ENCODE measurements around the gene CARD6. TPM values are rescaled to one million over a fixed set of nuclear protein-coding genes. Genes with fewer than 3 reads are reported as not detected.
"Not testable (repeated sequence)": the region's sequence is repeated elsewhere in the genome, so short reads cannot be mapped to it uniquely, and the experiment has no call there.

Gene CARD6, protein sequence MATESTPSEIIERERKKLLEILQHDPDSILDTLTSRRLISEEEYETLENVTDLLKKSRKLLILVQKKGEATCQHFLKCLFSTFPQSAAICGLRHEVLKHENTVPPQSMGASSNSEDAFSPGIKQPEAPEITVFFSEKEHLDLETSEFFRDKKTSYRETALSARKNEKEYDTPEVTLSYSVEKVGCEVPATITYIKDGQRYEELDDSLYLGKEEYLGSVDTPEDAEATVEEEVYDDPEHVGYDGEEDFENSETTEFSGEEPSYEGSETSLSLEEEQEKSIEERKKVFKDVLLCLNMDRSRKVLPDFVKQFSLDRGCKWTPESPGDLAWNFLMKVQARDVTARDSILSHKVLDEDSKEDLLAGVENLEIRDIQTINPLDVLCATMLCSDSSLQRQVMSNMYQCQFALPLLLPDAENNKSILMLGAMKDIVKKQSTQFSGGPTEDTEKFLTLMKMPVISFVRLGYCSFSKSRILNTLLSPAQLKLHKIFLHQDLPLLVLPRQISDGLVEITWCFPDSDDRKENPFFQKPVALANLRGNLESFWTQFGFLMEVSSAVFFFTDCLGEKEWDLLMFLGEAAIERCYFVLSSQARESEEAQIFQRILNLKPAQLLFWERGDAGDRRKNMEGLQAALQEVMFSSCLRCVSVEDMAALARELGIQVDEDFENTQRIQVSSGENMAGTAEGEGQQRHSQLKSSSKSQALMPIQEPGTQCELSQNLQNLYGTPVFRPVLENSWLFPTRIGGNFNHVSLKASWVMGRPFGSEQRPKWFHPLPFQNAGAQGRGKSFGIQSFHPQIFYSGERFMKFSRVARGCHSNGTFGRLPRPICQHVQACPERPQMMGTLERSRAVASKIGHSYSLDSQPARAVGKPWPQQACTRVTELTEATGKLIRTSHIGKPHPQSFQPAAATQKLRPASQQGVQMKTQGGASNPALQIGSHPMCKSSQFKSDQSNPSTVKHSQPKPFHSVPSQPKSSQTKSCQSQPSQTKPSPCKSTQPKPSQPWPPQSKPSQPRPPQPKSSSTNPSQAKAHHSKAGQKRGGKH
- polyA plus RNA-seq (2012; ENCODE audit: insufficient read depth, insufficient read length): not detected

- DNase-seq (ENCODE audit: low read depth, low spot score): no peak
- no peak within 1 kb of the TSS for H3K4me3 ChIP-seq (ENCODE audit: low read length)
These were observed at the start of gene CARD6 for GRCh38 chr5:40841068-40841805. TSS of gene CARD6 (plus strand) at chr5:40841367. CDS start at chr5:40841383, 16 bp downstream.

DNA sequence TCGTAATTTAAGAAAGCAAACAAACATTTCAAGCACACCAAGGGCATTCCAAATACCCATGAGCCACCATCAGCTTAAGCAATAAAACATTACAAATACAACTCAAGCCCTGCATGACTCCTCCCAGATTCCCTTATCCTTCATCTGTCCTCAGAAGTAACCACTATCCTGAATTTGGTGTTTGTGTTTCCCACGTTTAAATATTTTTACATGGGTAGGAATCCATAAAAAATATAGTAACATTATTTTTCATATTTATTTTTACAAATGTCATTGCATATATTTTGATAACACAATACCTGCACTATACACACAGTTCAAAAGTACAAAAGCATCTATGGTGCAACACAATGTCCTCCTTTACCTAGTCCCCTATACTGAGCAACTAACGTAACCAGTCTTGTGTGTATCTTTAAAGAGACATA is 49.4 kb upstream of the CARD6 start:
- no peak for DNase-seq (ENCODE audit: low read depth, low spot score)
- H3K4me3 ChIP-seq (ENCODE audit: low read length): no peak overlapping the region

GRCh38 chr5:40792691-40793090 is 48.5 kb upstream of the CARD6 start:
- DNase-seq (ENCODE audit: low read depth, low spot score); H3K4me3 ChIP-seq (ENCODE audit: low read length): not testable (repeated sequence)

DNA sequence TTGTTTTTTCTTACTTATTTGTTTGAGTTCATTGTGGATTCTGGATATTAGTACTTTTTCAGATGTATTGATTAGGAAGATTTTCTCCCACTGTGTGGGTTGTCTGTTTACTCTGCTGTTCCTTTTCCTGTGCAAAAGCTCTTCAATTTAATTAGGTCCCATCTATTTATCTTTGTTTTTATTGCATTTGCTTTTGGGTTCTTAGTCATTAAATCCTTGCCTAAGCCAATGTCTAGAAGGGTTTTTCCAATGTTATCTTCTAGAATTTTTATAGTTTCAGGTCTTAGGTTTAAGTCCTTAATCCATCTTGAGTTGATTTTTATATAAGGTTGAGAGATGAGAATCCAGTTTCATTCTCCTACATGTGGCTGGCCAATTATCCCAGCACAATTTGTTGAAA is 46.8 kb upstream of the CARD6 start:
- H3K4me3 ChIP-seq (ENCODE audit: low read length): not testable (repeated sequence)

GRCh38 chr5:40794877-40795276 is 46.3 kb upstream of the CARD6 start:
- not testable (repeated sequence) for DNase-seq (ENCODE audit: low read depth, low spot score); H3K4me3 ChIP-seq (ENCODE audit: low read length)

More for the DNA sequence above, 46.8 kb upstream of the CARD6 start:
- DNase-seq (ENCODE audit: low read depth, low spot score): not testable (repeated sequence)

GRCh38 chr5:40796487-40796889 is 44.7 kb upstream of the CARD6 start:
- no peak for DNase-seq (ENCODE audit: low read depth, low spot score)
- peak overlapping the region; percentile 67 for H3K4me3 ChIP-seq (ENCODE audit: low read length)

- peak; percentile 79 for DNase-seq (ENCODE audit: low read depth, low spot score)
- H3K4me3 ChIP-seq (ENCODE audit: low read length): peak overlapping the region; percentile 67
These were observed 43.7 kb upstream of the CARD6 start for GRCh38 chr5:40797273-40798011.

DNA sequence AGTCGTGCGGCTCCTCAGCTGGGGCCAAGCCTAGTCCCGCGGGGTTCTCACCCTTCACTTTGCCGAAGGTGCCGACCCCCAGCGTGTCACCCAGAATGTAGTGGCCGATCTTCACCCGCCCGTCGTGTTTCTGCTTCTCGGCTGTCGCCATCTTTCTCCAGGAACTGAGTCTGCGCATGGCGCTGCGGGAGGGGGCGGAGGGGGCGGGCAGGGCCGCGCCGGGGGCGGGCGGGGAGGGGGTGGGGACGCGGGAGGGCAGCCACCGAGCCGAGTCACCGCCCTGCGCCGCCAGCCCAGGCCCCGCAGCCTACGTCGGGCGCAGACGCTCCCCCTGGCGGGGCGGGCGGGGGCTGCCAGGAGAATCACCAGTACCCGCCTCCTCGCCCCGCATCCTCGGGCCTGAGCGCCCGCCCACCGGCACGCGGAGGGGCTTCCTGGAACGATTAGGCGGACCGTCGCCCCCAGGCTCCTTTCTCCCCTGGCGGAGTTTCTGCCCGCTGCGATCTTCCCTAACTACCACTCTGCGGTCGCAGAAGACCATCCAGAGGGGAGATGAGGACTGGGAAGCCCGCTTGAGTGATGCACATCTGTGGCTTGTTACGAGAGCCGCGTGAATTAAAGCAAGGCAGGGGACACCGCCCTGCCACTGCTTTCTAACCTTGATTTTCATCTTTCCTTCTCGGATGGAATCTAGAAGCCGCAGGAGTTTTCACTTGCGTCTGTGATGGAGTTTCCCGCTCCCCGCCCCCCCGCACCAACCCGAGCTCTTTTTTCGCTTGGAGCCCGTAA is 43.0 kb upstream of the CARD6 start, which contains the start of gene PRKAA1:
Gene PRKAA1 (minus strand): TSS at position 363 of the 789 bp plus-strand sequence. CDS start 185 bp downstream, at position 178.
- DNase-seq (ENCODE audit: low read depth, low spot score): peak; percentile 78
- peak within 1 kb of the TSS; percentile 84 for H3K4me3 ChIP-seq (ENCODE audit: low read length)

DNA sequence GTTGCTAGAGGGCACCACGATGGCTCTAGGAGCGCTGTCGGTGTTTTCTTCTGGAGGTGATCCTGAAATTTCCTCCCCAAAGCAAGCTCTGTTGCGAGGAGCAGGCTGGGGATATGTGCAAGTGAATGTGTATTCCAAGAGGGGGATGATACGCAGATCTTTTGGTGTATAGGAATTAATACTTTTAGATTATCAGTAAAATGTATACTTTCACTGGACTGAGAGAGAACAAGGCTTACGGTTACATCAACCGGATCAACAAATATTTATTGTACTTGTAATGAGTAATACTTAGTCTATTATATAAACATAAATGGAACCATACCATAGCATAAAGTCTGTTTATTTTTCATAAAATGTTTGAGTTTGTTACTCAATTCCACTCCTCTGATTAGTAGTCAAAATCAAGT is 42.4 kb upstream of the CARD6 start:
- H3K4me3 ChIP-seq (ENCODE audit: low read length): peak overlapping the region; percentile 84
- DNase-seq (ENCODE audit: low read depth, low spot score): peak; percentile 19

DNA sequence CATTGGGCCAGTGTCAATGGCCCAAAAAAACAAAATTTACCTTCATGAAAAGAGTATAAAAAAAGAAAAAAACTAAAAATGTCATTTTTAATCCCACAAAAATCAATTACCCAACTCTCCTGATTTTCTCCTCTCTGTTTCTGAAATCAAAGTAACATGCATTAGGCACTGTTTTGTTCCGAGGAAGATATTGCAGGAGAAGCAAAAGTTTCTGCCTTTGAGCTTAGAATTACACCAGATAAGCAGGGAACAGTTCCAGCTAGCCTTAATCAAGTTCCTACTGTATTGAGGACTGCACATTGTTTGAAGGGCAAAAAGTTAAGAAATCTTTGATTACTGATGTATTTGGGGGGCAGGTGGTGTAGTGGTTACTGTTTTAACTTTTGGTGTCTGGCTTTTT is 41.9 kb upstream of the CARD6 start:
- H3K4me3 ChIP-seq (ENCODE audit: low read length): no peak overlapping the region
- no peak for DNase-seq (ENCODE audit: low read depth, low spot score)

- no peak for DNase-seq (ENCODE audit: low read depth, low spot score)
- no peak overlapping the region for H3K4me3 ChIP-seq (ENCODE audit: low read length)
These were observed 39.2 kb upstream of the CARD6 start for GRCh38 chr5:40801771-40802562.

DNA sequence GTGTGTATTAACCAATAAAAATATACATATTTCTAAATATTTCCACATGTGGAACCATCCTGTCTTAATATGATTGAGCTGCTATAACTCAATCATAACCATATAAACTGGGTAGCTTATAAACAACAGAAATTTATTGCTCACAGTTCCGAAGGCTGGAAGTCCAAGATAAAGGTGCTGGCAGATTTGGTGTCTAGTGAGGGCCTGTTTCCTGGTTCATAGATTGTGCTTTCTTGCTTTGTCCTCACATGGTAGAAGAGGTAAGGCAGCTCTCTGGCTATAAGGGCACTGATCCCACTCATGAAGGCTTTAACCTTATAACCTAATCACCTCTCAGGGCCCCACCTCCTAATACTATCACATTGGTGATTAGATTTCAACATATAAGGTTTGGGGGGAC is 29.0 kb upstream of the CARD6 start:
- DNase-seq (ENCODE audit: low read depth, low spot score): no peak
- H3K4me3 ChIP-seq (ENCODE audit: low read length): no peak overlapping the region

- no peak for DNase-seq (ENCODE audit: low read depth, low spot score)
- no peak overlapping the region for H3K4me3 ChIP-seq (ENCODE audit: low read length)
These were observed 27.4 kb upstream of the CARD6 start for GRCh38 chr5:40813698-40814281.

- DNase-seq (ENCODE audit: low read depth, low spot score): no peak
- H3K4me3 ChIP-seq (ENCODE audit: low read length): no peak overlapping the region
These were observed 17.7 kb upstream of the CARD6 start for GRCh38 chr5:40823459-40823858.

DNA sequence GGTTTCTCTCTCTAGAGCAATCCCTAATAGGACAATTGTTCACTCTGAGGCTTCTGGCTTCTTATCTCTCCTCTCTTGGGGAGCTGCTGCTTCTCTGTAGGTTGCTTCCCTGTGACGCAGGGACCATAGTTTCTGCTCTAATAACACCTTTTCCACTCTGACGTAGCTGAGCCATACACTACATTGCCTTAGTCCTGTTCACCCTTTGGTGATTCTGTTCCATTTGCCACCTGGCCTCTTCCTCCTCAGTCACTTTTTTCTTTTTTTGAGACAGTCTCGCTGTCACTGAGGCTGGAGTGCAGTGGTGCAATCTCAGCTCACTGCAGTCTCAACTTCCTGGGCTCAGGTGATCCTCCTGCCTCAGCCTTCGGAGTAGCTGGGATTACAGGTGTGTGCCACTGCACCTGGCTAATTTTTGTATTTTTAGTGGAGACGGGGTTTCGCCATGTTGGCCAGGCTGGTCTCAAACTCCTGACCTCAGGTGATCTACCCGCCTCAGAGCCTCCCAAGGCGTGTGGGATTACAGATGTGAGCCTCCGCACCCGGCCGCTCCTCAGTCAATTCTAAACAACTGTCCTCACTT is 15.6 kb upstream of the CARD6 start:
- not testable (repeated sequence) for DNase-seq (ENCODE audit: low read depth, low spot score); H3K4me3 ChIP-seq (ENCODE audit: low read length)
